ENCODE data around the gene ANKRD2.
A peak's percentile ranks its signal among the peaks of the same experiment; 100 is the strongest.

ANKRD2 gene

GRCh38 chr10:97598407-97599271 lies 26.1 kb downstream of the ANKRD2 start:
- DNase-seq: no peak

GRCh38 chr10:97599272-97599619 lies 26.7 kb downstream of the ANKRD2 start:
- no peak for DNase-seq

GRCh38 chr10:97600616-97601015 lies 28.0 kb downstream of the ANKRD2 start:
- no peak for DNase-seq

GRCh38 chr10:97601268-97602215 lies 29.0 kb downstream of the ANKRD2 start:
- DNase-seq: no peak

- DNase-seq: no peak
Measured at GRCh38 chr10:97607095-97607636, 34.6 kb downstream of the ANKRD2 start.

- no peak for DNase-seq
Measured at GRCh38 chr10:97608991-97609561, 36.5 kb downstream of the ANKRD2 start.

GRCh38 chr10:97611473-97611872 lies 38.9 kb downstream of the ANKRD2 start:
- no peak for DNase-seq

GRCh38 chr10:97612386-97612785 lies 39.8 kb downstream of the ANKRD2 start:
- DNase-seq: no peak

GRCh38 chr10:97618285-97618684 lies 45.7 kb downstream of the ANKRD2 start:
- no peak for DNase-seq

- DNase-seq: no peak
Measured at GRCh38 chr10:97618733-97619132, 46.2 kb downstream of the ANKRD2 start.

- DNase-seq: no peak
Measured at GRCh38 chr10:97623277-97623676, 50.7 kb downstream of the ANKRD2 start.

GRCh38 chr10:97627731-97628130 lies 55.2 kb downstream of the ANKRD2 start:
- DNase-seq: no peak

- DNase-seq: no peak
Measured at GRCh38 chr10:97628228-97628627, 55.6 kb downstream of the ANKRD2 start.

- DNase-seq: no peak
Measured at GRCh38 chr10:97629289-97629688, 56.7 kb downstream of the ANKRD2 start.

- no peak for DNase-seq
Measured at GRCh38 chr10:97631098-97631497, 58.5 kb downstream of the ANKRD2 start.

- DNase-seq: peak; percentile 80
Measured at GRCh38 chr10:97632949-97633884, 60.6 kb downstream of the ANKRD2 start, which contains the start of gene MORN4. Gene MORN4 (minus strand): TSS chr10:97633500. CDS start chr10:97619653, 13,847 bp downstream.
